GM18505 (cell line): ENCODE results near the gene OR2Z1.
"Not testable (repeated sequence)": the region's sequence is repeated elsewhere in the genome, so short reads cannot be mapped to it uniquely, and the experiment has no call there.

Experiments used
- ATAC-seq: cut with Tn5 transposase; IDR thresholded peaks from one replicate; pipeline ENCODE4 v1.9.1; 2021; ENCODE audit not compliant: unreplicated experiment
- POLR2A ChIP-seq: IDR thresholded peaks from 4 replicates; pipeline ENCODE4 v1.6.1; 2011; ENCODE audit warnings: borderline replicate concordance; ENCODE audit not compliant: insufficient read depth, insufficient read length; ENCODE audit errors: extremely low read depth

OR2Z1 gene

GRCh38 chr19:8724276-8724675 is 2.8 kb downstream of the OR2Z1 start:
- no peak for ATAC-seq
- no peak for TF ChIP-seq POLR2A

GRCh38 chr19:8731428-8732169 is 10.2 kb downstream of the OR2Z1 start:
- TF ChIP-seq POLR2A, result no peak
- ATAC-seq, result no peak

GRCh38 chr19:8738377-8738776 is 16.9 kb downstream of the OR2Z1 start:
- no peak for ATAC-seq
- TF ChIP-seq POLR2A, result no peak

GRCh38 chr19:8739291-8740065 is 18.0 kb downstream of the OR2Z1 start:
- ATAC-seq, result not testable (repeated sequence)

GRCh38 chr19:8767257-8767656 is 45.8 kb downstream of the OR2Z1 start:
- not testable (repeated sequence) for ATAC-seq

- not testable (repeated sequence) for ATAC-seq
Measured at GRCh38 chr19:8769265-8769664, 47.8 kb downstream of the OR2Z1 start.

GRCh38 chr19:8773587-8773986 is 52.2 kb downstream of the OR2Z1 start:
- ATAC-seq, result not testable (repeated sequence)
